A549 (cell line): Measurements from ENCODE around the gene JMJD6.
"Not testable (repeated sequence)": the region's sequence is repeated elsewhere in the genome, so short reads cannot be mapped to it uniquely, and the experiment has no call there.

ENCODE experiments used
- CBX8 ChIP-seq: fragments of 200-600 bp; sonication (generic); IDR thresholded peaks from 2 replicates; pipeline ENCODE4 v1.6.1; 2016
- CHD2 ChIP-seq: fragments of 150-350 bp; IDR thresholded peaks from 2 replicates; pipeline ENCODE4 v1.6.1; 2014; ENCODE audit warnings: low read length; ENCODE audit not compliant: partially characterized antibody
- CHD4 ChIP-seq: fragments of 200-600 bp; sonication (generic); IDR thresholded peaks from 2 replicates; pipeline ENCODE4 v1.6.1; 2016; ENCODE audit warnings: antibody characterized with exemption, mild to moderate bottlenecking, borderline replicate concordance
- EP300 ChIP-seq, 2 experiments: fragments of >200 bp; sonication (Bioruptor Twin); formaldehyde crosslinking; IDR thresholded peaks; 2 replicates in 1 of 2; 3 replicates in 1 of 2; pipeline ENCODE4 v1.6.1; 2016 to 2017
- FOSL2 ChIP-seq, 2 experiments: fragments of 450-650 bp in 1 of 2; fragments of >200 bp in 1 of 2; sonication (Bioruptor Twin) in 1 of 2; formaldehyde crosslinking; IDR thresholded peaks; 2 replicates each; pipeline versions ENCODE4 v1.5.0 to v1.6.1; 2016 to 2020; ENCODE audit warnings: mild to moderate bottlenecking in 1 of 2, moderate library complexity in 1 of 2
- JUN ChIP-seq, 2 experiments: fragments of >200 bp; sonication (Bioruptor Twin); formaldehyde crosslinking; IDR thresholded peaks; 2 replicates in 1 of 2; 3 replicates in 1 of 2; pipeline ENCODE4 v1.6.1; 2016 to 2017
- POLR2A ChIP-seq: IDR thresholded peaks from 2 replicates; pipeline ENCODE4 v1.6.1; 2012; ENCODE audit warnings: mild to moderate bottlenecking, low read length
- RAD21 ChIP-seq, 2 experiments: fragments of >200 bp in 1 of 2; sonication (Bioruptor Twin) in 1 of 2; formaldehyde crosslinking in 1 of 2; IDR thresholded peaks in 1 of 2; conservative IDR thresholded peaks in 1 of 2; 2 replicates in 1 of 2; 3 replicates in 1 of 2; pipeline ENCODE4 v1.6.1; 2012 to 2018; ENCODE audit warnings: inconsistent platforms in 1 of 2
- TF ChIP-seq, protein P1 (sequence below): fragments of 200-600 bp; sonication (generic); IDR thresholded peaks from 2 replicates; pipeline ENCODE4 v1.6.1; 2016; ENCODE audit warnings: antibody characterized with exemption, mild to moderate bottlenecking, moderate library complexity
- TF ChIP-seq, protein P2 (sequence below): fragments of >200 bp; sonication (Bioruptor Twin); formaldehyde crosslinking; IDR thresholded peaks from 3 replicates; pipeline ENCODE4 v1.5.1; 2016
- TF ChIP-seq, protein P3 (sequence below): fragments of 150-350 bp; IDR thresholded peaks from 2 replicates; pipeline ENCODE4 v1.6.1; 2014; ENCODE audit warnings: low read depth, mild to moderate bottlenecking, low read length
- TF ChIP-seq, protein P4 (sequence below): IDR thresholded peaks from 2 replicates; pipeline ENCODE4 v1.6.1; 2012

DNA sequence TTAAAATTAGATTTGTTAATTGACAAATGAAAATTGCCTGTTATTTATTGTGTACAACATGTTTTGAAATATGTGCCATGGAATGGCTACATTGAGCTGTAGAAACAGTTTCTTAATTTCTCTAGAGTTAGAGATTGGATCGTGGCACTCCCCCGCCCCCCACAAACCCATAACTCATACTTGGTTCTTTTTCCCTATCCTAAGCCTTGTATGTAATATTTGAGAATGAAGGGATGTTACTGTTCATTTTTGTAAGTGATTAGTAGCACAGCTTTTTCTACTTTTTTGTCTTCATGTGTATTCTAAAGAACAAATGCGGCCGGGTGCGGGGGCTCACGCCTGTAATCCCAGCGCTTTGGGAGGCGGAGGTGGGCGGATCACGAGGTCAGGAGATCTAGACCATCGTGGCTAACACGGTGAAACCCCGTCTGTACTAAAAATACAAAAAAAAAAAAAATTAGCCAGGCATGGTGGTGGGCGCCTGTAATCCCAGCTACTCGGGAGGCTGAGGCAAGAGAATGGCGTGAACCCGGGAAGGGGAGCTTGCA, 13.2 kb upstream of the JMJD6 start:
- TF ChIP-seq, protein P1, sequence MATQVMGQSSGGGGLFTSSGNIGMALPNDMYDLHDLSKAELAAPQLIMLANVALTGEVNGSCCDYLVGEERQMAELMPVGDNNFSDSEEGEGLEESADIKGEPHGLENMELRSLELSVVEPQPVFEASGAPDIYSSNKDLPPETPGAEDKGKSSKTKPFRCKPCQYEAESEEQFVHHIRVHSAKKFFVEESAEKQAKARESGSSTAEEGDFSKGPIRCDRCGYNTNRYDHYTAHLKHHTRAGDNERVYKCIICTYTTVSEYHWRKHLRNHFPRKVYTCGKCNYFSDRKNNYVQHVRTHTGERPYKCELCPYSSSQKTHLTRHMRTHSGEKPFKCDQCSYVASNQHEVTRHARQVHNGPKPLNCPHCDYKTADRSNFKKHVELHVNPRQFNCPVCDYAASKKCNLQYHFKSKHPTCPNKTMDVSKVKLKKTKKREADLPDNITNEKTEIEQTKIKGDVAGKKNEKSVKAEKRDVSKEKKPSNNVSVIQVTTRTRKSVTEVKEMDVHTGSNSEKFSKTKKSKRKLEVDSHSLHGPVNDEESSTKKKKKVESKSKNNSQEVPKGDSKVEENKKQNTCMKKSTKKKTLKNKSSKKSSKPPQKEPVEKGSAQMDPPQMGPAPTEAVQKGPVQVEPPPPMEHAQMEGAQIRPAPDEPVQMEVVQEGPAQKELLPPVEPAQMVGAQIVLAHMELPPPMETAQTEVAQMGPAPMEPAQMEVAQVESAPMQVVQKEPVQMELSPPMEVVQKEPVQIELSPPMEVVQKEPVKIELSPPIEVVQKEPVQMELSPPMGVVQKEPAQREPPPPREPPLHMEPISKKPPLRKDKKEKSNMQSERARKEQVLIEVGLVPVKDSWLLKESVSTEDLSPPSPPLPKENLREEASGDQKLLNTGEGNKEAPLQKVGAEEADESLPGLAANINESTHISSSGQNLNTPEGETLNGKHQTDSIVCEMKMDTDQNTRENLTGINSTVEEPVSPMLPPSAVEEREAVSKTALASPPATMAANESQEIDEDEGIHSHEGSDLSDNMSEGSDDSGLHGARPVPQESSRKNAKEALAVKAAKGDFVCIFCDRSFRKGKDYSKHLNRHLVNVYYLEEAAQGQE, result not testable (repeated sequence)
- TF ChIP-seq, protein P2, sequence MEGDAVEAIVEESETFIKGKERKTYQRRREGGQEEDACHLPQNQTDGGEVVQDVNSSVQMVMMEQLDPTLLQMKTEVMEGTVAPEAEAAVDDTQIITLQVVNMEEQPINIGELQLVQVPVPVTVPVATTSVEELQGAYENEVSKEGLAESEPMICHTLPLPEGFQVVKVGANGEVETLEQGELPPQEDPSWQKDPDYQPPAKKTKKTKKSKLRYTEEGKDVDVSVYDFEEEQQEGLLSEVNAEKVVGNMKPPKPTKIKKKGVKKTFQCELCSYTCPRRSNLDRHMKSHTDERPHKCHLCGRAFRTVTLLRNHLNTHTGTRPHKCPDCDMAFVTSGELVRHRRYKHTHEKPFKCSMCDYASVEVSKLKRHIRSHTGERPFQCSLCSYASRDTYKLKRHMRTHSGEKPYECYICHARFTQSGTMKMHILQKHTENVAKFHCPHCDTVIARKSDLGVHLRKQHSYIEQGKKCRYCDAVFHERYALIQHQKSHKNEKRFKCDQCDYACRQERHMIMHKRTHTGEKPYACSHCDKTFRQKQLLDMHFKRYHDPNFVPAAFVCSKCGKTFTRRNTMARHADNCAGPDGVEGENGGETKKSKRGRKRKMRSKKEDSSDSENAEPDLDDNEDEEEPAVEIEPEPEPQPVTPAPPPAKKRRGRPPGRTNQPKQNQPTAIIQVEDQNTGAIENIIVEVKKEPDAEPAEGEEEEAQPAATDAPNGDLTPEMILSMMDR, result not testable (repeated sequence)
- not testable (repeated sequence) for TF ChIP-seq CBX8; EP300 (IDR thresholded peaks at IDR 0.05); JUN (IDR thresholded peaks at IDR 0.05); CHD2; POLR2A; FOSL2 (IDR thresholded peaks at IDR 0.05); FOSL2 (CRISPR knock-in tag; IDR thresholded peaks at IDR 0.05); RAD21 (conservative IDR thresholded peaks at IDR 0.05 in 1 of 2, IDR thresholded peaks at IDR 0.05 in 1 of 2); CHD4
- TF ChIP-seq, protein P3, sequence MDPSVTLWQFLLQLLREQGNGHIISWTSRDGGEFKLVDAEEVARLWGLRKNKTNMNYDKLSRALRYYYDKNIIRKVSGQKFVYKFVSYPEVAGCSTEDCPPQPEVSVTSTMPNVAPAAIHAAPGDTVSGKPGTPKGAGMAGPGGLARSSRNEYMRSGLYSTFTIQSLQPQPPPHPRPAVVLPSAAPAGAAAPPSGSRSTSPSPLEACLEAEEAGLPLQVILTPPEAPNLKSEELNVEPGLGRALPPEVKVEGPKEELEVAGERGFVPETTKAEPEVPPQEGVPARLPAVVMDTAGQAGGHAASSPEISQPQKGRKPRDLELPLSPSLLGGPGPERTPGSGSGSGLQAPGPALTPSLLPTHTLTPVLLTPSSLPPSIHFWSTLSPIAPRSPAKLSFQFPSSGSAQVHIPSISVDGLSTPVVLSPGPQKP, result not testable (repeated sequence)
- TF ChIP-seq, protein P4, sequence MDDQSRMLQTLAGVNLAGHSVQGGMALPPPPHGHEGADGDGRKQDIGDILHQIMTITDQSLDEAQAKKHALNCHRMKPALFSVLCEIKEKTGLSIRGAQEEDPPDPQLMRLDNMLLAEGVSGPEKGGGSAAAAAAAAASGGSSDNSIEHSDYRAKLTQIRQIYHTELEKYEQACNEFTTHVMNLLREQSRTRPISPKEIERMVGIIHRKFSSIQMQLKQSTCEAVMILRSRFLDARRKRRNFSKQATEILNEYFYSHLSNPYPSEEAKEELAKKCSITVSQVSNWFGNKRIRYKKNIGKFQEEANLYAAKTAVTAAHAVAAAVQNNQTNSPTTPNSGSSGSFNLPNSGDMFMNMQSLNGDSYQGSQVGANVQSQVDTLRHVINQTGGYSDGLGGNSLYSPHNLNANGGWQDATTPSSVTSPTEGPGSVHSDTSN, result not testable (repeated sequence)
